K562 (cell line): ENCODE data around the gene DND1.

Experiments used
- EGR1 ChIP-seq: fragments of 450-650 bp; conservative IDR thresholded peaks from 2 replicates; pipeline ENCODE4 v1.6.1; 2017; ENCODE audit warnings: mild to moderate bottlenecking
- ELF1 ChIP-seq: fragments of 200-800 bp; sonication (Bioruptor generic); IDR thresholded peaks from 2 replicates; pipeline ENCODE4 v1.6.1; 2016; ENCODE audit warnings: missing genetic modification characterization, missing compliant biosample characterization
- ETV6 ChIP-seq, 3 experiments: fragments of 150-350 bp in 1 of 3; sonication (generic) in 1 of 3; formaldehyde crosslinking in 1 of 3; IDR thresholded peaks; 2 replicates each; pipeline versions ENCODE4 v1.6.1 to v1.8.0; 2014 to 2022; ENCODE audit warnings: borderline replicate concordance in 2 of 3, low read depth in 2 of 3, antibody characterized with exemption in 1 of 3, low read length in 1 of 3, mild to moderate bottlenecking in 1 of 3, missing genetic modification reagents in 1 of 3
- LEF1 ChIP-seq: fragments of 450-650 bp; IDR thresholded peaks from 2 replicates; pipeline ENCODE4 v1.6.1; 2016; ENCODE audit warnings: mild to moderate bottlenecking
- NR3C1 ChIP-seq: sonication (generic); formaldehyde crosslinking; IDR thresholded peaks from 2 replicates; pipeline ENCODE4 v1.8.1; 2022; ENCODE audit warnings: missing genetic modification reagents
- RAD21 ChIP-seq, 2 experiments: fragments of 250-450 bp in 1 of 2; fragments of 450-650 bp in 1 of 2; sonication (Bioruptor Pico) in 1 of 2; formaldehyde crosslinking in 1 of 2; IDR thresholded peaks in 1 of 2; conservative IDR thresholded peaks in 1 of 2; 2 replicates each; pipeline versions ENCODE4 v1.4.0 to v1.8.0; 2020 to 2022; ENCODE audit warnings: mild to moderate bottlenecking in 2 of 2, moderate library complexity in 1 of 2
- YBX1 ChIP-seq: fragments of 450-650 bp; IDR thresholded peaks from 2 replicates; pipeline ENCODE4 v1.7.1; 2016; ENCODE audit warnings: mild to moderate bottlenecking
- ZNF41 ChIP-seq: fragments of 250-450 bp; sonication (Bioruptor Pico); conservative IDR thresholded peaks from 2 replicates; pipeline ENCODE4 v1.4.0; 2020; ENCODE audit warnings: mild to moderate bottlenecking

- TF ChIP-seq EGR1 = no peak
- no peak for TF ChIP-seq ELF1 (tag)
- no peak for TF ChIP-seq LEF1
- no peak for TF ChIP-seq NR3C1
- TF ChIP-seq RAD21 (CRISPR knock-in tag; conservative IDR thresholded peaks at IDR 0.05 in 1 of 2, IDR thresholded peaks at IDR 0.05 in 1 of 2) = no peak
- no peak for TF ChIP-seq ZNF41
- no peak for TF ChIP-seq ETV6 (IDR thresholded peaks at IDR 0.05; ENCODE audit: borderline replicate concordance in 1 of 2, low read depth in 2 of 2, low read length in 1 of 2)
- no peak for TF ChIP-seq ETV6 (CRISPR knock-in tag; IDR thresholded peaks at IDR 0.05; ENCODE audit: borderline replicate concordance)
- TF ChIP-seq YBX1 = no peak
Observed at GRCh38 chr5:140707812-140708211, 34.4 kb upstream of the DND1 start.
